PC-3 (cell line): Measurements from ENCODE around the gene VWA2. TPM values are rescaled to one million over a fixed set of nuclear protein-coding genes. Genes with fewer than 3 reads are reported as not detected.

Experiments
- ATAC-seq: fragments of 200-7000 bp; cut with Tn5 transposase; 2 replicates; pipeline ENCODE4 v1.9.1; 2020; ENCODE audit warnings: mild to moderate bottlenecking, moderate library complexity
- BruUV-seq: library from RNA; stranded (reverse); fragments of 400-500 nt; replicated peaks from 2 replicates; lab custom pipeline; 2021; lab: Mats Ljungman, UMichigan
- CTCF ChIA-PET: fragments of 300-600 bp; sonication (Branson Sonifier 250); formaldehyde crosslinking; loops from one replicate; lab custom pipeline; 2022; ENCODE audit warnings: antibody characterized with exemption; lab: Charles Lee
- POLR2A ChIA-PET: fragments of 300-600 bp; sonication (Branson Sonifier 250); formaldehyde crosslinking; loops from one replicate; lab custom pipeline; 2022; ENCODE audit warnings: antibody characterized with exemption; ENCODE audit not compliant: unreplicated experiment; lab: Charles Lee
- DNase-seq: peaks from one replicate; pipeline ENCODE4 v3.0.0-alpha.2; 2015
- H2AFZ ChIP-seq: fragments of 300-600 bp; sonication (generic); 2 replicates; pipeline ENCODE4 v1.6.0; 2016; ENCODE audit warnings: antibody characterized with exemption, low read length
- H3F3A ChIP-seq: fragments of 300-600 bp; sonication (generic); one replicate; pipeline ENCODE4 v1.6.0; 2017; ENCODE audit warnings: antibody characterized with exemption, low read length, control low read depth, mild to moderate bottlenecking; ENCODE audit not compliant: unreplicated experiment
- H3K27ac ChIP-seq: fragments of 300-600 bp; sonication (generic); 2 replicates; pipeline ENCODE4 v1.5.1; 2016; ENCODE audit warnings: mild to moderate bottlenecking, low read length
- H3K27me3 ChIP-seq: fragments of 300-600 bp; sonication (generic); 2 replicates; pipeline ENCODE4 v1.6.1; 2016; ENCODE audit warnings: low read length, mixed read lengths
- H3K36me3 ChIP-seq: fragments of 300-600 bp; sonication (generic); 2 replicates; pipeline ENCODE4 v1.6.1; 2016; ENCODE audit warnings: low read depth, mixed run types, low read length, mixed read lengths
- H3K4me1 ChIP-seq: fragments of 300-600 bp; sonication (generic); 2 replicates; pipeline ENCODE4 v1.5.1; 2016; ENCODE audit warnings: low read length; ENCODE audit not compliant: insufficient read depth
- H3K4me2 ChIP-seq: fragments of 300-600 bp; sonication (generic); 2 replicates; pipeline ENCODE4 v1.6.0; 2016; ENCODE audit warnings: low read length
- H3K4me3 ChIP-seq: fragments of 300-600 bp; sonication (generic); 2 replicates; pipeline ENCODE4 v1.5.1; 2016; ENCODE audit warnings: mild to moderate bottlenecking, low read length, mixed read lengths
- H3K79me2 ChIP-seq: fragments of 300-600 bp; sonication (generic); 2 replicates; pipeline ENCODE4 v1.6.1; 2017; ENCODE audit warnings: low read length, mixed read lengths
- H3K9ac ChIP-seq: fragments of 300-600 bp; sonication (generic); 2 replicates; pipeline ENCODE4 v1.6.0; 2016; ENCODE audit warnings: mild to moderate bottlenecking, low read length
- H3K9me2 ChIP-seq: fragments of 300-600 bp; sonication (generic); replicated peaks from 2 replicates; pipeline ENCODE4 v1.6.1; 2016; ENCODE audit warnings: mixed run types, low read length, mixed read lengths
- H3K9me3 ChIP-seq: fragments of 300-600 bp; sonication (generic); 2 replicates; pipeline ENCODE4 v1.6.1; 2016; ENCODE audit warnings: low read length, mixed read lengths
- H4K20me1 ChIP-seq: fragments of 300-600 bp; sonication (generic); 2 replicates; pipeline ENCODE4 v1.6.1; 2016; ENCODE audit warnings: low read length, mixed read lengths
- CTCF ChIP-seq: fragments of 300-600 bp; sonication (generic); conservative IDR thresholded peaks from 2 replicates; pipeline ENCODE4 v1.5.1; 2017; ENCODE audit warnings: antibody characterized with exemption, low read depth, mild to moderate bottlenecking, low read length
- EZH2 ChIP-seq: fragments of 300-600 bp; sonication (generic); IDR thresholded peaks from one replicate; pipeline ENCODE4 v1.6.1; 2017; ENCODE audit warnings: antibody characterized with exemption, mild to moderate bottlenecking, low read length; ENCODE audit not compliant: unreplicated experiment
- EZH2phosphoT487 ChIP-seq: fragments of 300-600 bp; sonication (generic); IDR thresholded peaks from 2 replicates; pipeline ENCODE4 v1.6.1; 2018; ENCODE audit warnings: mild to moderate bottlenecking, antibody characterized with exemption, low read length, borderline replicate concordance
- intact Hi-C: fragments of 100-400 bp; cut with micrococcal nuclease; formaldehyde crosslinking; loops from 2 replicates; pipeline ENCODE4 v1.9.0; 2023
- total RNA-seq: library from RNA; depleted of rRNA; stranded (reverse); fragments of >200 nt; gene quantifications from 2 replicates; pipeline ENCODE4 v1.2.3, GENCODE V29; 2014

VWA2 gene
- total RNA-seq, 1 experiment from 2014 or later = not detected

DNA sequence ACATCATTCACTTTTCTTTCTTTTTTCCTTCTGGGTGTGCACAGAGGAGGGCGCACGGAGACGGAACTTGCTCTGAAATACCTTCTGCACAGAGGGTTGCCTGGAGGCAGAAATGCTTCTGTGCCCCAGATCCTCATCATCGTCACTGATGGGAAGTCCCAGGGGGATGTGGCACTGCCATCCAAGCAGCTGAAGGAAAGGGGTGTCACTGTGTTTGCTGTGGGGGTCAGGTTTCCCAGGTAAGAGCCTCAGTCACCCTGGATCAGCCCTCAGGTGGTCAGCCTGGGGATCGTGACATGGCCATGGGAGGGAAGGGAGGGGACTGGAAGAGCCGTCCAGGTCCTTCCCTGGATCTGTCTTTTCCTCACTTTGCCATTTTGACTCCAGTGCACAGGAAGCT is 33.6 kb downstream of the VWA2 start:
- TF ChIP-seq CTCF = no peak
- TF ChIP-seq EZH2 = no peak
- no peak for TF ChIP-seq EZH2phosphoT487
- no peak overlapping the region for H3K4me3 ChIP-seq
- H3K4me2 ChIP-seq = no peak overlapping the region
- no peaks in the 10 kb centered on the region for H4K20me1 ChIP-seq
- DNase-seq = no peak
- H3K9me3 ChIP-seq = no peaks in the 10 kb centered on the region
- ATAC-seq = no peak
- no peaks in the 10 kb centered on the region for H3K9me2 ChIP-seq
- H3K36me3 ChIP-seq = no peaks in the 10 kb centered on the region
- H3K79me2 ChIP-seq = no peaks in the 10 kb centered on the region
- H3F3A ChIP-seq = no peaks in the 10 kb centered on the region
- ChIA-PET CTCF (no interaction called here), POLR2A (no interaction called here)
- intact Hi-C loops = no loop called here
- no TSS peak for BruUV-seq
- no peaks in the 10 kb centered on the region for H3K27me3 ChIP-seq
- peaks cover 19% of the 10 kb centered on the region for H3K4me1 ChIP-seq
- no peak overlapping the region for H2AFZ ChIP-seq
- H3K27ac ChIP-seq = no peak overlapping the region
- no peak overlapping the region for H3K9ac ChIP-seq

- Histone ChIP-seq H3K4me3 (no peak overlapping the region), H3K4me2 (no peak overlapping the region), H3K36me3 (no peaks in the 10 kb centered on the region), H3K9ac (no peak overlapping the region), H3K79me2 (no peaks in the 10 kb centered on the region), H3K9me2 (no peaks in the 10 kb centered on the region), H4K20me1 (no peaks in the 10 kb centered on the region), H3K9me3 (no peaks in the 10 kb centered on the region), H3K27ac (no peak overlapping the region), H2AFZ (no peak overlapping the region), H3F3A (no peaks in the 10 kb centered on the region), H3K27me3 (no peaks in the 10 kb centered on the region), H3K4me1 (peaks cover 19% of the 10 kb centered on the region)
- TF ChIP-seq EZH2 (no peak), EZH2phosphoT487 (no peak), CTCF (no peak)
- intact Hi-C loops = no loop called here
- ATAC-seq (no peak), DNase-seq (no peak)
- BruUV-seq = no TSS peak
- POLR2A ChIA-PET = no interaction called here
- CTCF ChIA-PET = no interaction called here
Observed at GRCh38 chr10:114273910-114274309, 34.9 kb downstream of the VWA2 start.

GRCh38 chr10:114274616-114275453 is 35.8 kb downstream of the VWA2 start:
- Histone ChIP-seq H3K9ac (no peak overlapping the region), H3K36me3 (no peaks in the 10 kb centered on the region), H3F3A (no peaks in the 10 kb centered on the region), H3K79me2 (no peaks in the 10 kb centered on the region), H3K9me3 (no peaks in the 10 kb centered on the region), H3K27me3 (no peaks in the 10 kb centered on the region), H3K9me2 (no peaks in the 10 kb centered on the region), H4K20me1 (no peaks in the 10 kb centered on the region), H3K4me1 (peaks cover 19% of the 10 kb centered on the region), H3K4me3 (no peak overlapping the region), H2AFZ (no peak overlapping the region), H3K27ac (no peak overlapping the region), H3K4me2 (no peak overlapping the region)
- ChIA-PET CTCF (no interaction called here), POLR2A (no interaction called here)
- no peak for DNase-seq
- TF ChIP-seq EZH2phosphoT487 (no peak), CTCF (no peak)
- ATAC-seq = no peak
- no TSS peak for BruUV-seq
- intact Hi-C loops = no loop called here
